ENCODE results near the gene OOSP2. TPM values are rescaled to one million over a fixed set of nuclear protein-coding genes. Genes with fewer than 3 reads are reported as not detected.

The OOSP2 gene
- not detected in 2 replicates for total RNA-seq

DNA sequence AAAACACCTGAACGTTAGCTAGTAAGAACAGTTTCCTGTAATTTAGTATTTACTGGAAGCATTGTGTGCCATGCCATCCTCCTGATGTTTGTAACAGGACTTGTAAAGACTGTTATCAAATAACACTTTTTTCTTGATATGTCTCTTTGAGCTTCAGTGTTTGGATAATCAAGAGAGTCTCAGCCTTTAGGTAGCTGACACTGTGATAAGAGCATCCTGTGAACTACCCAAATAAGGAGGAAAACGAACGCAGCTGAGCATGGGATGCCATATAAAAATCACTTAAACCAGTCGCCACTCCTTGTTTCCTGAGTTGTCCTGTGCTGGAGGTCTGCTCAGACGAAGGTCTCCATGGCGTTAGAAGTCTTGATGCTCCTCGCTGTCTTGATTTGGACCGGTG is at the start of gene OOSP2:
Gene OOSP2, plus strand, starts transcription at position 301 of the 400 bp plus-strand sequence. Its CDS starts 51 bp downstream, at position 352.

DNA sequence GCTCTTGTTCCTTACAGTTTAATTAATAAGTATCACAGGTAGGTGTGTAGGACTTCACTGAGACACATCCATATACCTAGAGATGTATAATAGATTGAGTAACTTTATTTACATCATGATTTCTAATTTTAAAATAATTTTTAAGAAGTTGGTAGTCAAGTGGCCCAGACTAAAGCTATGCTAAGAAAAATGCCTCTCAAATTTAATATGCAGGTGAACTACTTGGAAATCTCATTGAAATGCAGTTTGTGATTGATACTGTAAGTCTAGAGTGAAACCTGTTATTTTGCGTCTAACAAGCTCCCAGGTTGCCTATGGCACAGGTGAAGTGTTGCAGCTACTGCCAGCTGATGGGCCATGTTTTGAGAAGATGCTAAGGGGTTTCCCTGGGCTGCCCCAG is 23.3 kb upstream of the OOSP2 start, which contains the start of gene OOSP4B:
Gene OOSP4B, plus strand, starts transcription at position 301 of the 400 bp plus-strand sequence.

GRCh38 chr11:60056349-60056969 is 16.2 kb downstream of the OOSP2 start, which contains the start of gene MS4A3:
TSS of gene MS4A3 (plus strand) at chr11:60056665. CDS start at chr11:60061161, 4,496 bp downstream.

DNA sequence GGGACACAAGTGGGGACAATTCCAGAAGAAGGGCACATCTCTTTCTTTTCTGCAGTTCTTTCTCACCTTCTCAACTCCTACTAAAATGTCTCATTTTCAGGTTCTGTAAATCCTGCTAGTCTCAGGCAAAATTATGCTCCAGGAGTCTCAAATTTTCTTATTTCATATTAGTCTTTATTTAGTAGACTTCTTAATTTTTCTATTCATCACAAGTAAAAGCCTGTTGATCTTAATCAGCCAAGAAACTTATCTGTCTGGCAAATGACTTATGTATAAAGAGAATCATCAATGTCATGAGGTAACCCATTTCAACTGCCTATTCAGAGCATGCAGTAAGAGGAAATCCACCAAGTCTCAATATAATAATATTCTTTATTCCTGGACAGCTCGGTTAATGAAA is 48.2 kb downstream of the OOSP2 start, which contains the start of gene MS4A2:
Gene MS4A2, plus strand, starts transcription at position 301 of the 400 bp plus-strand sequence. CDS start 102 bp downstream, outside the sequence.

Other genes with a start within 250 kb of the OOSP2 start
- 59.7 and 66.8 TPM in 2 replicates for gene MRPL16, start 229.6 kb upstream of the OOSP2 start, total RNA-seq
- gene CBLIF, start 194.9 kb upstream of the OOSP2 start, total RNA-seq = not detected in 2 replicates
- 18.8 and 20.5 TPM in 2 replicates for gene TCN1, start 173.9 kb upstream of the OOSP2 start, total RNA-seq
- gene OOSP3, start 161.6 kb upstream of the OOSP2 start, total RNA-seq = not detected in 2 replicates
- gene OOSP1, start 102.0 kb upstream of the OOSP2 start, total RNA-seq = not detected in 2 replicates
- gene OOSP4A, start 76.4 kb upstream of the OOSP2 start, total RNA-seq = not detected in 2 replicates
- not detected in 2 replicates for gene OOSP4B, start 23.2 kb upstream of the OOSP2 start, total RNA-seq
- not detected in 2 replicates for gene MS4A3, start 16.3 kb downstream of the OOSP2 start, total RNA-seq
- not detected in 2 replicates for gene MS4A2, start 48.3 kb downstream of the OOSP2 start, total RNA-seq
- gene MS4A6A, start 142.7 kb downstream of the OOSP2 start, total RNA-seq = not detected in 2 replicates
- not detected in 2 replicates for gene MS4A4E, start 202.7 kb downstream of the OOSP2 start, total RNA-seq
- not detected in 2 replicates for gene MS4A4A, start 240.3 kb downstream of the OOSP2 start, total RNA-seq

Measured in airway epithelial cell (primary cell).